Measurements from ENCODE around the gene ENAH.

DNA sequence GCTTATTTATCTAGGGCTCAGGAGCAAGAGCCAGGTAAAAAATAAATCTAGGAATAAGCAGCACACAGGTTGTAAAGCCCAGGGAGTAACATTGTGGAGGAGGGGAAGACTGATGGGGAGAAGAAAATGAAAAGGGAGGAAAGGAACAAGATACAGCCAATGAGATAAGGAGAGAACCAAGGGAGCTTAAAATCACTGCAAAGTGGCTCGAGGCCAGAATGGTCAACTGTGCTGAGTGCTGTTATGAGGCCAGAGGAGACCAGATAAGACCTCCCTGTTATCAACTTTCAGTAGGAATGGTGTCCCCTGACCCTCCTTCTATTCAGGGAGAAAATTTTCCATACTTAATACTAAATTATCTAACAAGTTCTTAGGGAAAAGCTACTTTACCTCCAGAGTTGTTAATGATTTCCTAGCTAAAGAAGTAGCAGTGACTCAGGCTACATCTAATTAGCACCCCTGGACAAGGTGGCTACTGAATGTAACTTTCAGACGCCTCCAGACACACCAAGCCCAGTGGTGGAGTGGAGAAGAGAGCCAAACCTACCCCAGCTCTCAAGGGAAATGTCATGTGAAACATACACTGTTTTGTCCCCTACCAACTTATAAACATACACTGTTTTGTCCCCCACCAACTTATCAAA, 25.5 kb downstream of the ENAH start:
- TF ChIP-seq ZBTB7A (IDR thresholded peaks at IDR 0.05; ENCODE audit: low read depth) (no peak), YY1 (IDR thresholded peaks at IDR 0.05; ENCODE audit: low read depth) (no peak)

All from Ishikawa (cell line).